COLO829 (cell line): ENCODE measurements around the gene ABR.
"Not testable (repeated sequence)": the region's sequence is repeated elsewhere in the genome, so short reads cannot be mapped to it uniquely, and the experiment has no call there.

ENCODE experiments used
- DNase-seq: peaks from one replicate; pipeline ENCODE4 v3.0.0; 2012; ENCODE audit warnings: low spot score

The ABR gene

GRCh38 chr17:1173432-1174262 is 6.1 kb downstream of the ABR start:
- no peak for DNase-seq

GRCh38 chr17:1171953-1172352 is 7.8 kb downstream of the ABR start:
- no peak for DNase-seq

- no peak for DNase-seq
Measured at GRCh38 chr17:1170739-1171138, 9.0 kb downstream of the ABR start.

- DNase-seq: no peak
Measured at GRCh38 chr17:1169929-1170312, 9.9 kb downstream of the ABR start.

GRCh38 chr17:1169221-1169928 is 10.4 kb downstream of the ABR start:
- no peak for DNase-seq

GRCh38 chr17:1168533-1169220 is 11.1 kb downstream of the ABR start:
- no peak for DNase-seq

- DNase-seq: no peak
Measured at GRCh38 chr17:1166276-1166675, 13.5 kb downstream of the ABR start.

- no peak for DNase-seq
Measured at GRCh38 chr17:1165836-1166235, 13.9 kb downstream of the ABR start.

GRCh38 chr17:1164935-1165556 is 14.7 kb downstream of the ABR start:
- DNase-seq: no peak

- no peak for DNase-seq
Measured at GRCh38 chr17:1162116-1162855, 17.5 kb downstream of the ABR start.

- DNase-seq: no peak
Measured at GRCh38 chr17:1160591-1161390, 19.0 kb downstream of the ABR start.

GRCh38 chr17:1159431-1160180 is 20.2 kb downstream of the ABR start:
- DNase-seq: no peak

- DNase-seq: no peak
Measured at GRCh38 chr17:1158879-1159278, 20.9 kb downstream of the ABR start.

- DNase-seq: no peak
Measured at GRCh38 chr17:1156864-1157263, 22.9 kb downstream of the ABR start.

GRCh38 chr17:1154704-1155103 is 25.1 kb downstream of the ABR start:
- DNase-seq: no peak

GRCh38 chr17:1153795-1154546 is 25.8 kb downstream of the ABR start:
- DNase-seq: no peak

- not testable (repeated sequence) for DNase-seq
Measured at GRCh38 chr17:1152582-1152981, 27.2 kb downstream of the ABR start.

- DNase-seq: peak; percentile 55
Measured at GRCh38 chr17:1150863-1151600, 28.7 kb downstream of the ABR start.

- DNase-seq: no peak
Measured at GRCh38 chr17:1149869-1150268, 29.9 kb downstream of the ABR start.
